ENCODE results near the gene SH3BP2.

The SH3BP2 gene, protein sequence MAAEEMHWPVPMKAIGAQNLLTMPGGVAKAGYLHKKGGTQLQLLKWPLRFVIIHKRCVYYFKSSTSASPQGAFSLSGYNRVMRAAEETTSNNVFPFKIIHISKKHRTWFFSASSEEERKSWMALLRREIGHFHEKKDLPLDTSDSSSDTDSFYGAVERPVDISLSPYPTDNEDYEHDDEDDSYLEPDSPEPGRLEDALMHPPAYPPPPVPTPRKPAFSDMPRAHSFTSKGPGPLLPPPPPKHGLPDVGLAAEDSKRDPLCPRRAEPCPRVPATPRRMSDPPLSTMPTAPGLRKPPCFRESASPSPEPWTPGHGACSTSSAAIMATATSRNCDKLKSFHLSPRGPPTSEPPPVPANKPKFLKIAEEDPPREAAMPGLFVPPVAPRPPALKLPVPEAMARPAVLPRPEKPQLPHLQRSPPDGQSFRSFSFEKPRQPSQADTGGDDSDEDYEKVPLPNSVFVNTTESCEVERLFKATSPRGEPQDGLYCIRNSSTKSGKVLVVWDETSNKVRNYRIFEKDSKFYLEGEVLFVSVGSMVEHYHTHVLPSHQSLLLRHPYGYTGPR

DNA sequence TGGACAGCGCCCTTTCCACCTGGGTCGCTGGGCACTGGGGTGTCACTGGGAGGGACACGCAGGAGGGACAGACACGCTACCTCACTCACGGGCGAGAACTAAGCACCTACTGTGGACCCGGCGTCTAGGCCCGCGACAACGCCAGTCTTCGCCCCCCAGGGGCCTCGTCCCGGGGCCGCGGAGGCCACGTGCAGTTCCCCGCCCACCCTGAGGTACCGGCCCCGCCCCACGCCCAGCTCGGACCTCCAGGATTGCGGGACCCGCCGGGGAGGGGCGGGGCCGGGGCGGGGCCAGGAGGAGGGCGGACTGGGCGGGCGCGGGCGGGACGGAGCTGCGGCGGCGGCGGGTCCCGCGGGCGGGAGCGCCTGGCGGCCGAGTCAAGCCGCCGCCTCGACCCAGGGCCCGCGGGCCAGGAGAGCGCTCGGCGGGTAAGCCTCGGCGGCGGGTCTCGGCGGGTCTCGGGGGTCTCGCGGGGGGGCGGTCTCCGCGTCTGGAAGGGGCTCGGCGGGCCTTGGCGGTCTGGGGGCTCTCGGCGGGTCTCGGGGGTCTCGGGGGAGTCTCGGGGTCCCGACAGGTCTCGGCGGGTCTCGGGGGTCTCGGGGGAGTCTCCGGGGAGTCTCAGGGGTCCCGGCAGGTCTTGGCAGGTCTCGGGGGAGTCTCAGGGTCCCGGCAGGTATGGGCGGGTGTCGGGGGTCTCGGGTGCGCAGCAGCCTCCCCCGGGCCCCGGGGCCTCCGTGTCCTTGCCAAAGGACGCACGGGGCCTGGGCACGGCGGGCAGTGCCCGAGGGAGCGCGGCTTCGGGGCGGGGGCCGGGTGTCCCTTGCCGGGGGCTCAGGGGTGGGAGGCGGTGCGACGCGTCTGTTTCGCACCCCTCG lies at the start of gene SH3BP2:
SH3BP2 (plus strand) TSS at position 375 of the 875 bp plus-strand sequence. CDS start 27,533 bp downstream, outside the sequence.
- peak; percentile 60 for DNase-seq

DNA sequence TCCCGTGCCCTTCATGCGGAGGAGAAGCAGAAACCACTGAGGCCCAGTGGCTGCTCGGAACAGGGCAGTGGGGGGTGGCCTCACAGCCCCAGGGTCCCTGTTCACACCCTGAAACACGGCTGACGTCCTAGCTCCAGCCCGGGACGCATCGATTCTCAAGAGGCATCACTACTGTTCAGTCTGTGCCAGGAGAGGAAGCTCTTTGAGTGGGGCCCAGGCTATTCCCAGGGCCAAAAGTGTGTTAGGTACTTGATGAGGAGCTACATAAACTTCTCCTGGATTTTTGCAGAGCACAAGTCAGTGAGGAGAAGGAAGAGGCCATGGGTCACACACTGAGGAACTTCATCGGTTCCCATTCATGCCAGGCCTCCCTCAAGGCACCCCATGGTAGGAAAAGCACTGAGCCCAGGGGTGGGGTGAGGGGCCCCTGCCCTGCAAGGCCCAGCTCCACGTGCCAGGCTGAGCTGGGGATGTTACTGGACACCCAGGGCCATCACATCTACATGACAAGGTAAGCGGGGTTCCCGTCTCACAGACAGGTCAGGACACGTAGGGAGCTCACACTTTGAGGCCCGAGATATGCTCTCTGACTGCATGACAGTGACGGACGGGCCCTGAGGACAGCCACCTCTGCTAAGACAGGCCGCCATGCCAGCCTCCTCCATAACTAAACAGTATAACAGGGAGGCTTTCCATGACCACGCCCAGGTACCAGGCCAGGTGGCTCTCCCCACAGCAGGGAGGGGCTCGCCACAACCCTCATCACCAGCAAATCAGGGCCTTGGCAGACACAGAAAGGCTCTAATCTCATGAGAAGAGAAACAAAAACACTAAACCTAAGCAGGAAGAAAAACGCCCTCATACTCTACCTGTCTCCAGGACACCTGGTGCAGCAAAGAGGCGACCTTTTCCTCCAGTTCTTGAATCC lies 49.1 kb upstream of the SH3BP2 start:
- DNase-seq = no peak

DNA sequence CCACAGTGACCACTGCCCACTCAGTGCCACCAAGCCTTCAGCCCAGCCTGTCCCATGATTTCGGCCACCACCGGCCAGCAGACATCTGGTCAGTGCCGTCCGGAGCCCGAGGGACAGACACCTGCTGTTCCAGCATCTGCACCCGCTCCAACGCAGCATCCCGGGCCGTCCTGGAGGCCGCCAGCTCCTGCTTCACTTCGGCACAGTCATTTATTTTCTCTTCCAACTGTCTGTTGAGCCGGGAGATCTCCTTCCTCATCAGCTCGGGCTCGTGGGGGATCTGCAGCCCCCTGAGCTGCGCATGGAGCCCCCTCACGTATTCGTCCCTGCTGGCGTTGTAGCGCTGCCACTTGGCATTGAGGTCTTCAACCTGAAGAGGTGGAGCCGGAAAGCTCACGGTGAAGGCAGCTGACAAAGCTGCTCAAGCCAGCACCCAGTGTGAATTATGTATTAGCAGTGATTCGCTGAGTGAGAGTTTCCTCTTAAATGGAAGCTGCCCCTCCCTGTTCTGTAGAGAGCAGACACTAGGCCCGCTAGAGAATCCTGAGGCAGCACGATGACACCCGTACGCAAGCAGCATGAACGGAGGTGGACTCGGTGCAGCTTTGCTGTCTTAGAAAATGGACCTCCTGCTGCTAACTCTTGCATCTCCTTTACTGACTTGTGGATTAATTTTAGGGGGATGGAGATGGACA lies 48.2 kb upstream of the SH3BP2 start:
- no peak for DNase-seq

DNA sequence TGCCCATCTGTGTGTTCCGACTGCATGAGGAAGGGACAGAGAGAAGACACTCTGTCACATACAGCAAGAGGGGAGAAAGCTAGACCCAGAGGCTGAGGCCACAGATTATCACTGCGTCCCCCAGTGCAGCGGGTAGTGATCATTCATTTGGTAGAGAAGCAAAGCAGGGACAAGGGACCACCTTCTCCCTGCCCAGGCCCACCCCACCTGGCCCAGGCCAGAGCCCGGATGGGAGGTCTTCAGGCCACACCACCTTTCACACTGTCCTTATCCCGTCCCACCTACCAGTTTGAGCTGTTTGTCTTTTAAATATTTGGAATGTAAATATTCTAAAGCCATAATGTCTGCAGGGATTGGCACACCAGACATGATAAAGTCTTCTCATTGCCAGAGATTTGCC lies 47.4 kb upstream of the SH3BP2 start:
- no peak for DNase-seq

DNA sequence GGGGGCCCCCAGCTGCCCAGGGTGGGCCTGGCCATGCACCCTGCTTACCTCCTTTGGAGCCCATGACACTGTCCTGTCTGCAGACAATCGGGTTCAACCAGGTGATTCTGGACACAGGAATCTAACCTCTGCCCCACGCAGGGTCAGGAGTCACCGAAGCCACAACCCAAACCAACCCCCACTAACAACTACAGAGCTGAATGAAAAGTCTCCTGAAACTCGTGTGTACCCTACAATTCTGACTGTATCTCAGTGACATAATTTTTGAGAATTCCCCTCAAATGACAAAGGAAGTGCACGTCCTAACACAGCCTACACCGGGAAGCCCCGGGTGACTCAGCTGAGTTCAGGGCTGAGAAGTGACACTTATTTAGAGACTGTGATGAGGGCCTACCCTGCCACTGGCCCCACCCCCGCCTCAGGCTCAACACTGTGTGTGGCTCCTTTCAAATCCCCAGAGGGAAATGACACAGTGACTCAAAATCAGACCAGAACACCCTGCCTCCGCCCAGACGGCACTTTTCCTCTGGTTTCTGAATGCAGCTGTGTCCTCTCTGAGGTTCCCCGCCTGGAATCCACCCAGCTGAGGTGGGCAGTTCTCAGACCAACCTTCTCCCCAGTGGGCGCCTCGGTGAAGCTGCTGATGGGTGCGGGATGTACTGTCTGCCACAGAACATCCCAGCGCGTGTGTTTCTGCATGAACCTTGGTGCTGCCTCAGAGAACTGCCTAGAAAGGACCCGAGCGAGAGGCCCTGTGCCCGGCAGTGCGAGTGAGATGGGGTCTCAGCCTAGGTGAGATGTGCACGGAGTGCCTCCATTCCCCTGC lies 46.7 kb upstream of the SH3BP2 start:
- DNase-seq = no peak

DNA sequence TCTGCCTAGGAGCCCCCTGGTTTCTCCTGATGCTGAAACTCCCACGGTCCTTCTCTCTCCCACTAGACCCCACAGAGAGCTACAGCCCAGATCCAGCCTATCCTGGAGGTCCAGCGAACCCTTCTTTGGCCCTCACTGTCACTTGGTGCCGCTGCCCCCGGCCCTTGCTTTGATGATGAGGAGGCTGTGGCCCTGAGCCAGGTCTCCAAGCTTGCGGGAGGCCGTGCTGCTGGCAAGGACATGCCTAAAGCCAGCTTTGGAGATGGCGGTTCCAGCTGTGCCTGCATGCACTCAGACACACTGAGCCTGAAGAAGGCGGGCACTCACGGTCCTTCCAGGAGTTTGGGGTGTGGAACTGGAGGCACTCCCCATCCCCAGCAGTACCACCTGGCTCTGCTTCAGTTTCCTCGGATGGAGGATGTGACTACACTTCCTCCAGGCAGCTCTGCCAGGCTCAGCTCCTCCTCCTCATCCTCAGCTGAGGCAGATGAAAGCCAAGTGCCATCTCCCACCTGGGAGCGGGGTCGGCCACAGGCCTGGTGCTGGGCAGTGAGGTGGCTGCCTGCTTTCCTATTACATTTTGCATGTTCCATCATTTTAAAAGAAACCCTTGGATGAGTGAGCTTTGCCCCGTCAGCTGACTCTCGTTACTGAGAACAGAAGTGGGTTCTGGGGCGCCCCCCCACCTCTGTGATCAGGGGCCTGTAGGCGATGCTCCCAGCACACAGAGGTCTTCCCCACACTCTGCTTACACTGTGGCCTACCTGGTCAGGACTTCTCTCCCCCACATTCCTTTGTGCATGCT lies 45.8 kb upstream of the SH3BP2 start:
- DNase-seq = no peak

DNA sequence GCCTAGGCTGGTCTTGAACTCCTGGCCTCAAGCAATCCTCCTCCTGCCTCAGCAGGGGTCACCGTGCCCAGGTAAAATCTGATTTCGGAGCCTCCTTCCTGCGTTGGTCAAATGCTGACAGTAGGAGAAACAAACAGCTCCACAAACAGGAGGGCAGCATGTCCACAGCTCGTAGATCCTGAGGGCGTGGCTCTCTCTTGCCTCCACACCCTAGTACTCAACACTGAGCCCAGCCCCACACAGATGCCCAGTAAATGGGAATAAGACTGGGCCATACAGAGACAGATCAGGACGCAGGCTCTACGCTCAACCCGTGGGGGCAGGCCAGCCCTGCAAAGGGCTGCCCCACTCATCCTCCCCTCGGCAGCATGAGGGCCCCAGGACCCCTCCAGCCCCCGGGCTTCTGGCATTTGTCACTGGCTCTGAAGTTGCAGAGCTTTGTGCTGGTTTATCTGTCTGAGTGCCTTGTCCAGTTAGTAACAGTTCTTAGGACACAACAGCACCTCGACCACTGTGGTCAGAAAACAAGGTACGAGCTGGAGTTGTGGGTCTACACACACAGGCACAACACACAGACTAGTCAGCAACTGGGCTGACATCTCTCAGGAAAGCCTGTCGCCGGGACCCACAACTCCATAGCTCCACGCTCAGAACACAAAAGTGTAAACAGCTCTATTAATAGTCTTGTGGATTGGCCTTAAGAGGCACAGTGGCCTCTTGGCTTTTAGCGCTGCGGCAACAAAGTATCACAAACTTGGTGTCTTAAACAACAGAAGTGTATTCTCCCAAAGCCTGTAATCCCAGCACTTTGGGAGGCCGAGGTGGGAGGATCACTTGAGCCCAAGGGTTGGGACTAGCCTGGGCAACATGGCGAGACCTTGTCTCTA lies 41.9 kb upstream of the SH3BP2 start:
- peak; percentile 48 for DNase-seq

DNA sequence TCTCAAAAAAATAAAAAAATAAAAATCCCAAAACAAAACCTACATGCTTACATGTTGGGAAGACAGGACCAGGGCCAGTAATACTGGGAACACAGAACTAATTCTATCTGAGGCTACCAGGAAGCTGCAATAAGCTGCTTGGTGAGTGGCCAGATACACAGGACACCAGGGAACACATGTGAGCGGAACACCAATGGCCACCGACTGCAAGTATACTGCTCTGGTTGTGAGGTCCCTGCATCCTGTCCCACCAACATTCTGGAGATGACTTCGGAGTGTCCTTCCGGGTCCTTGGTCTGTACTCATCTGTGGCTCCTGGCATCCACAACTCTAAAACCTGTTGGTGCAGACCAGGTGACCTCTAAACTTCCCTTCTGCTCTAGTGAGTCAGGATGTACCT lies 39.4 kb upstream of the SH3BP2 start:
- no peak for DNase-seq

DNA sequence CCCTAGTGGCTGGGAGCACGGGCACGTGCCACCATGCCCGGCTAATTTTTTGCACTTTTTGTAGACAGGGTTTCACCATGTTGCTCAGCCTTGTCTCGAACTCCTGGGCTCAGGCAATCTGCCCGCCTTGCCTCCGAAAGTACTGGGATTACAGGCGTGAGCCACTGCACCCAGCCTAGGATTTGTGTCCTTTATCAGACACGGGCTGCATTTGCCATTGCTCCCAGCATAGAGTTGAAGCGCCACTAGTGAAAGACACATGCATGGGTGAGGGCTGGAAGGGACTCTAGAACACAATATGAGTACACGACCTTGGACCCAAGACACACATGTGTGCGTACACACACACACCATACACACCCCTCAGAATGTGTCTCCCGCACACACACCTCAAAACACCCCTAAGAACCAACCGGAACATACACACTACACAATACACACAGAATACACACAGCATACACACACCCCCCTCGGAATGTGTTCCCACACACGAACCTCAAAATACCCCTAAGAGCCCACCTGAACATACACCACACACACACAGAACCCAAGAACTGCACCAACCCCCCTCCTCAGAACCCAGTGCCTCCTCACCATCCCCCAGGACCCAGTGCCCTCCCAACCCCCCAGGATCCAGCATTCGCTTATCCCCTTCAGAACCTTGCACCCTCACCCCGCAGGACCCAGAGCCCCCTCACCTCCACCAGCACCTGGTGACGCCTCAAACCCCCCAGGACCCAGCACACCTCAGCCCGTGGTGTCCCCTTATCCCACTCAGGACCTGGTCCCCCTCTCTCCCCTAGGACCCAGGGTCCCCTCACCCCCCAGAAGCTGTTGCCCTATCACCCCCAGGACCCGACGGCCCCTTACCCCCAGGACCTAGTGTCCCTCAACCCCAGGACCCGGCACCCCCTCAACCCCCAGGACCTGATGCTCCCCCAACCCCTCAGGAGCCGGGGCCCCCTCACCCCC lies 37.8 kb upstream of the SH3BP2 start:
- no peak for DNase-seq

DNA sequence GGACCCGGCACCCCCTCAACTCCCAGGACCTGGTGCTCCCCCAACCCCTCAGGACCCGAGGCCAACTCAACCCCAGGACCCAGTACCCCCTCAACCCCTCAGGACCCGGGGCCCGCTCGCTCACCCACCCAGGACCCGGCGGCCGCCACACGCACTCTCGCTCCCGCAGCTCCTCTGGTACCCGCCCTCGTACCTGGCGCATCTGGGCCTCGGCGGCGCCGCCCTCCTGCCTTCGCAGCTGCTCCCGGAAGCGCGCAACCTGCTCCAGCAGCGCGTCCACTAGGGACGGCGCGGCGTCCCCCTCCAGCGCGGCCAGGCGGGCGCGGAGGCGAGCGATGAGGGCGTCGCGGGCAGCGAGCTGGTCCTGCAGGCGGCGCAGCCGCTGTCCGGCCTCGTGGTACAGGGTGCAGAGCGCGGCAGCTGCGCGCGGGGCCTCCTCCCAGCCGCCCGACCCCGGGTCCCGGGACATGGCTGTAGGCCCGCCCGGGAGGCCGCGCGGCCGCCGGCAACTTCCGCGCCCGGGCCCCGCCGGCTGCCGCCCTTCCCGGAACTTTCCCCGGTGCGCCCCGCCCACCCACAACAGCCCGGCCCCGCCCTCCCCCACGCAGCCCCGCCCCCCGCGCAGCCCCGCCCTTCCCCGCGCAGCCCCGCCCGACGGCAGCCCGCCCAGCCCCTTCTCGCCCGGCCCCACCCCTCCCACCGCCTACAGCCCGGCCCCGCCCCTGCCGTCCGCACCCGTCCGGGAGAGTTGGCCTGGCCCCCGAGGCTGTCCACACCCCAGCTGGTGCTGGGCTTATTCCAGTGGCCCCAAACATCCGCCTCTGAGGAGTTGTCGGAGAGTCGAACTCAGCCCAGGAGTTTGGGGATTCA lies 36.8 kb upstream of the SH3BP2 start, which contains the start of gene TNIP2:
TNIP2 (minus strand) TSS at position 516 of the 870 bp plus-strand sequence; CDS start at position 469, 47 bp downstream.
- peak; percentile 71 for DNase-seq

DNA sequence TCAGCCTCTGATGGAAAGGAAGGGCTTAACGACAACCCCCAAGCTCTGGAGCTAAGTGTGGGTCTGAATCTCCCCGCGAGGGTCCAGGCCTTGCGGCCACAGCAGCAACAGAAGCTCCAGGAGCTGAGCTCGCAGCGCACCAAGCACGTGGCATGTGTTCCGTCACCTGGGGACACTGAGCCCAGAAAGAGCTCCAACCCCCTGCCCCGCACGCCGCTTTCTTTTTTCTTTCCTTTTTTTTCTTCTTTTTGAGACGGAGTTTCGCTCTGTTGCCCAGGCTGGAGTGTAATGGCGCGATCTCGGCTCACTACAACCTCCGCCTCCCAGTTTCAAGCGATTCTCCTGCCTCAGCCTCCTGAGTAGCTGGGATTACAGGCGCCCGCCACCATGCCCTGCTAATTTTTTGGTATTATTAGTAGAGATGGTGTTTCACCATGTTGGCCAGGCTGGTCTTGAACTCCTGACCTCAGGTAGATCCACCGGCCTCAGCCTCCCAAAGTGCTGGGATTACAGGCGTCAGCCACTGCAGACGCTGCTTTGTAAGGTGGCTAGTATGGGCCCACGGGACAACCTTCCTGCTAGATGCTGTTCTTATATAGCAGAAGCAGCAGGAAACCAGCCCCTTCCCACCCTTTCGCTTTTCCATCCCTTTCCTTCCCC lies 36.1 kb upstream of the SH3BP2 start:
- DNase-seq = no peak

DNA sequence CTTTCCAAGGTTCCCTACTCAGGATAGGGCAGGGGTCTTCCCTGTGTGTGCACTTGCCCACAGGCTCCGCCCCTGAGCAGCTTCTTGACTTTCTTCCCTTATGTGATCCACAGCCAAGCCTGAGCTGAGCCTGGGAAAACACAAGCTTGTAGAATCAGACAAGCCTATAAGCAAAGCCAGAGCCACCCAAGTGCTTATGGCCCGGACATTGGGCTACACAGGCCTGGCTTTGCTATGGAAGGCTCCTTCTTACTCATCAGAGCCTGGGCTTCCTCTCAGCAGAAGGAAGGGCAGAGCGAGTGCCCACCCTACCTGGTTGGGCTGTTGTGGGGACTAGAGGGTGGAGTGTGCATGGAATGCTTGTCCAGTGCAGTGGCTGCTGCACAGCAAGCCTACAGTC lies 35.5 kb upstream of the SH3BP2 start:
- DNase-seq = no peak

DNA sequence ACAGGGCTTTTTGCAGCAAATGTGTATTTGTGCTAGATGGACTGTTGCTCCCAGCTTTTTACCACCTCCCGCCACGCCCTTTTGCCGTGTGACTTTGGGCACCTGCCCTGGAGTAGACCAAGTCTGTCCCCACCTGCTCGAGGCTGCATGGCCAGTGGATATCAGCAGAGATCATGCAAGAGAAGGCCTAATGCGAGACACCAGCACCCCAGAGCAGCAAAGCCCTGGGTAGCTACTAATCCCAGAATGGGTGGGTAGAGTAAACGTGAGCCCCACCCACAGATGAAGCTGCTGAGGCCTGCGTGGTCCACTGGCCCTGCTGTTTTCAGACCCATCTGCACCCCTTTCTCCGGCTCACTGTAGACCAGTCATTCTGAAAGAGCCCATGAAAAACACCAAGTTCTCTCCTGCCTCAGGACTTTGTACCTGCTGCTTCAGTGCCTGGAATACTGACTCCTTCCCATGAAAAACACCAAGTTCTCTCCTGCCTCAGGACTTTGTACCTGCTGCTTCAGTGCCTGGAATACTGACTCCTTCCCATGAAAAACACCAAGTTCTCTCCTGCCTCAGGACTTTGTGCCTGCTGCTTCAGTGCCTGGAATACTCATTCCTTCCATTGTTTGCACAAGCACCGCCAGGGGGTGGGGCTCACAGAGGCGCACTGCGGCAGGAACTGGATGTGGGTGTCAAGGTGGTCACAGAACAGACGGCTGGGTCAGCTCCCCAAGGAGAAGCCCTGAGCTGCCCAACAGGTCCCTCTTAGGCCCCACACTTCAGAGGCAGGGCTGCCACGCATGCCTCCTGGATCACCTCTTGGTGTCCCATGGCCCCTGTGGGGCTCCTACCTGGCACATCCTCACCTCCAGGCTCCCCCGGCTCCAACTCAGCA lies 31.6 kb upstream of the SH3BP2 start:
- DNase-seq = peak; percentile 18

DNA sequence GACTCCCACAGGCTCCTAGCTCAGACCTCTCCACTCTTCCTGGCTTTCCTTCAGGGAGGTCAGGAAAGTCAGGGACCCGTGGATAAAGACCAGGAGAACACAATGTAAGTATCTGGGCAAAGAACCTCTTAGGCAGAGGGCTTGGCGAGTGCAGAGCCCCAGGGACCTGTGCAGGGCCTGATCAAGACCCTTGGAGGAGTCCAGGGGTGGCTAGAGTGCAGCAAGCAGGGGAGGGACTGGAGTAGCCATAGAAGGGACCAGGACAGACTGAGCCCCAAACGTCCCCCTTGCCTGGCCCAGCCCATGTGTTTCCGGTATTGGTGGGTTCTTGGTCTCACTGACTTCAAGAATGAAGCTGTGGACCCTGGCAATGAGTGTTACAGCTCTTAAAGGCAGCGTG lies 30.8 kb upstream of the SH3BP2 start:
- DNase-seq = no peak

All from hematopoietic multipotent progenitor cell treated with erythropoietin and hydrocortisone succinate and interleukin-3 and kit ligand, for 8 days (in vitro differentiated cells).